A549 (cell line): ENCODE data around the gene TP53BP2. TPM values are rescaled to one million over a fixed set of nuclear protein-coding genes. Genes with fewer than 3 reads are reported as not detected.

Source experiments
- ATAC-seq, 2 experiments: fragments of 200-7000 bp in 1 of 2; fragments of >200 bp in 1 of 2; cut with Nextera tagmentation in 1 of 2; cut with Tn5 transposase in 1 of 2; 3 replicates each; pipeline versions ENCODE4 v1.8.0 to v1.9.1; 2018 to 2020; ENCODE audit warnings: mild to moderate bottlenecking in 1 of 2, moderate library complexity in 1 of 2
- CTCF ChIA-PET: fragments of 300-600 bp; sonication (Branson Sonifier 250); formaldehyde crosslinking; extraction: SDS; loops from one replicate; lab custom pipeline; 2021; ENCODE audit warnings: antibody characterized with exemption, inconsistent platforms; lab: Yijun Ruan, JAX
- POLR2A ChIA-PET: fragments of 350-600 bp; formaldehyde crosslinking; extraction: SDS; loops from one replicate; lab custom pipeline; 2021; ENCODE audit warnings: antibody characterized with exemption, inconsistent platforms; lab: Yijun Ruan, JAX
- DNase-seq, 2 experiments: peaks; one replicate each; pipeline versions ENCODE4 v3.0.0 to v3.0.0-alpha.2; 2011 to 2016; ENCODE audit warnings: low read depth in 1 of 2, low spot score in 1 of 2
- FAIRE-seq: peaks from 2 replicates; lab custom pipeline; 2011; peaks lifted over from hg19 to GRCh38; lab: Jason Lieb, UNC
- H3K27ac ChIP-seq, 2 experiments: fragments of >200 bp; sonication (Bioruptor Twin); formaldehyde crosslinking; 3 replicates each; pipeline ENCODE4 v1.5.1; 2016 to 2017
- H3K4me1 ChIP-seq: fragments of >200 bp; sonication (Bioruptor Twin); formaldehyde crosslinking; 3 replicates; pipeline ENCODE4 v1.6.1; 2016
- H3K4me2 ChIP-seq: fragments of >200 bp; sonication (Bioruptor Twin); formaldehyde crosslinking; 3 replicates; pipeline ENCODE4 v1.6.1; 2016
- H3K4me3 ChIP-seq: fragments of >200 bp; sonication (Bioruptor Twin); formaldehyde crosslinking; 3 replicates; pipeline ENCODE4 v1.5.1; 2016
- H3K9me3 ChIP-seq: fragments of >200 bp; sonication (Bioruptor Twin); formaldehyde crosslinking; 3 replicates; pipeline ENCODE4 v1.6.1; 2016
- ATOH8 ChIP-seq: fragments of 250-450 bp; sonication (Bioruptor Pico); IDR thresholded peaks from 2 replicates; pipeline ENCODE4 v1.5.0; 2020; ENCODE audit warnings: low read depth, mild to moderate bottlenecking, moderate library complexity
- CBX8 ChIP-seq: fragments of 200-600 bp; sonication (generic); IDR thresholded peaks from 2 replicates; pipeline ENCODE4 v1.6.1; 2016
- CEBPB ChIP-seq, 2 experiments: fragments of >200 bp in 1 of 2; sonication (Bioruptor Twin) in 1 of 2; formaldehyde crosslinking in 1 of 2; IDR thresholded peaks; 2 replicates each; pipeline ENCODE4 v1.6.1; 2012 to 2016
- CTCF ChIP-seq: fragments of >200 bp; sonication (Bioruptor Twin); formaldehyde crosslinking; IDR thresholded peaks from 3 replicates; pipeline ENCODE4 v1.5.1; 2016
- E2F6 ChIP-seq: IDR thresholded peaks from 2 replicates; pipeline ENCODE4 v1.6.1; 2012; ENCODE audit warnings: low read depth, borderline replicate concordance
- EHMT2 ChIP-seq: fragments of 200-600 bp; sonication (generic); IDR thresholded peaks from 2 replicates; pipeline ENCODE4 v1.6.1; 2016; ENCODE audit warnings: antibody characterized with exemption, low read depth, mild to moderate bottlenecking, moderate library complexity
- EP300 ChIP-seq, 2 experiments: fragments of >200 bp; sonication (Bioruptor Twin); formaldehyde crosslinking; IDR thresholded peaks; 2 replicates in 1 of 2; 3 replicates in 1 of 2; pipeline ENCODE4 v1.6.1; 2016 to 2017
- FOSL2 ChIP-seq, 2 experiments: fragments of 450-650 bp in 1 of 2; fragments of >200 bp in 1 of 2; sonication (Bioruptor Twin) in 1 of 2; formaldehyde crosslinking; IDR thresholded peaks; 2 replicates each; pipeline versions ENCODE4 v1.5.0 to v1.6.1; 2016 to 2020; ENCODE audit warnings: mild to moderate bottlenecking in 1 of 2, moderate library complexity in 1 of 2
- HDAC2 ChIP-seq: fragments of 200-600 bp; sonication (generic); IDR thresholded peaks from 2 replicates; pipeline ENCODE4 v1.6.1; 2016
- HOXB5 ChIP-seq: fragments of 250-450 bp; sonication (Bioruptor Pico); IDR thresholded peaks from 2 replicates; pipeline ENCODE4 v1.5.0; 2020; ENCODE audit warnings: mild to moderate bottlenecking, moderate library complexity
- JUNB ChIP-seq: fragments of >200 bp; sonication (Bioruptor Twin); formaldehyde crosslinking; IDR thresholded peaks from 2 replicates; pipeline ENCODE4 v1.6.1; 2016
- MAFK ChIP-seq: fragments of 450-650 bp; IDR thresholded peaks from 2 replicates; pipeline ENCODE4 v1.6.1; 2014; ENCODE audit not compliant: partially characterized antibody
- MAX ChIP-seq: IDR thresholded peaks from 2 replicates; pipeline ENCODE4 v1.6.1; 2012
- NFE2L2 ChIP-seq: fragments of 150-350 bp; conservative IDR thresholded peaks from 2 replicates; pipeline ENCODE4 v1.6.1; 2014; ENCODE audit warnings: low read length
- NR3C1 ChIP-seq: fragments of >200 bp; sonication (Bioruptor Twin); formaldehyde crosslinking; IDR thresholded peaks from 3 replicates; pipeline ENCODE4 v1.6.1; 2017
- RAD21 ChIP-seq, 2 experiments: fragments of >200 bp in 1 of 2; sonication (Bioruptor Twin) in 1 of 2; formaldehyde crosslinking in 1 of 2; IDR thresholded peaks in 1 of 2; conservative IDR thresholded peaks in 1 of 2; 2 replicates in 1 of 2; 3 replicates in 1 of 2; pipeline ENCODE4 v1.6.1; 2012 to 2018; ENCODE audit warnings: inconsistent platforms in 1 of 2
- REST ChIP-seq: fragments of 200-600 bp; sonication (generic); IDR thresholded peaks from 2 replicates; pipeline ENCODE4 v1.6.1; 2016; ENCODE audit warnings: antibody characterized with exemption, mild to moderate bottlenecking, moderate library complexity
- RNF2 ChIP-seq: fragments of 200-600 bp; sonication (generic); IDR thresholded peaks from 2 replicates; pipeline ENCODE4 v1.6.1; 2016; ENCODE audit warnings: low read depth, mild to moderate bottlenecking, antibody characterized with exemption, moderate library complexity, borderline replicate concordance
- TP53 ChIP-seq: fragments of 250-450 bp; sonication (Bioruptor Pico); IDR thresholded peaks from 2 replicates; pipeline ENCODE4 v1.5.0; 2021; ENCODE audit warnings: mild to moderate bottlenecking, moderate library complexity
- ZSCAN20 ChIP-seq: fragments of 250-450 bp; sonication (Bioruptor Pico); IDR thresholded peaks from 2 replicates; pipeline ENCODE4 v1.8.0; 2022; ENCODE audit warnings: mild to moderate bottlenecking, moderate library complexity
- WGBS: methylation state at CpG from one replicate; pipeline ENCODE4 v1.1.6; 2017; ENCODE audit errors: missing lambda C conversion rate; 5-methylcytosine and 5-hydroxymethylcytosine counted together
- polyA plus RNA-seq, 4 experiments: library from polyadenylated mRNA; depleted of rRNA in 3 of 4; stranded (reverse); fragments of >200 nt; fragmentation: RNase III in 1 of 4; extraction: RNeasy Plus Mini Kit Qiagen cat#74134 plus additional on column Dnase treatment in 1 of 4; gene quantifications; 2 replicates in 3 of 4; 3 replicates in 1 of 4; pipeline ENCODE4 v1.2.3, GENCODE V29; 2011 to 2017

TP53BP2 gene
- polyA plus RNA-seq, 2 of the 4 experiments (the other 2 are of a cell fraction): 14.0 to 33.5 TPM

GRCh38 chr1:223832637-223832943 lies 13.2 kb downstream of the TP53BP2 start:
- Histone ChIP-seq H3K4me2 (peak overlapping the region; percentile 50), H3K9me3 (no peaks in the 10 kb centered on the region), H3K27ac (peak overlapping the region; percentile 35 to 57), H3K4me3 (no peak overlapping the region), H3K4me1 (peaks cover 55% of the 10 kb centered on the region)
- 54% methylated on average over 3 of the region's 3 CpGs for WGBS
- no peak for DNase-seq
- FAIRE-seq: peak; percentile 13
- ChIA-PET POLR2A (interaction anchor here (1.0 to 1.4 kb wide), 2 partner anchors 9 to 14 kb away, joined by 3 to 8 read pairs; partner anchors contain the start of gene TP53BP2), CTCF (interaction anchor here (1.0 kb wide), 1 partner anchor 8 kb away, joined by 3 read pairs; no protein-coding TSS in a partner anchor)
- TF ChIP-seq HDAC2 (no peak), ZSCAN20 (no peak), HOXB5 (CRISPR knock-in tag) (no peak), REST (no peak), MAX (no peak), RNF2 (no peak), MAFK (no peak), EP300 (IDR thresholded peaks at IDR 0.05) (no peak), TP53 (CRISPR knock-in tag) (no peak), CTCF (no peak), CEBPB (IDR thresholded peaks at IDR 0.05) (no peak), ATOH8 (no peak), NR3C1 (no peak), NFE2L2 (no peak), RAD21 (conservative IDR thresholded peaks at IDR 0.05 in 1 of 2, IDR thresholded peaks at IDR 0.05 in 1 of 2) (no peak), CBX8 (no peak), E2F6 (no peak)
- ATAC-seq: peak; percentile 65 to 77; a peak in 5 of 6 replicates

GRCh38 chr1:223831755-223832636 lies 13.8 kb downstream of the TP53BP2 start:
- no peak for FAIRE-seq
- TF ChIP-seq ZSCAN20 (no peak), EHMT2 (no peak), FOSL2 (IDR thresholded peaks at IDR 0.05) (peak; percentile 46; the same call in 1 of the 2 replicates), FOSL2 (CRISPR knock-in tag; IDR thresholded peaks at IDR 0.05) (peak; percentile 89), JUNB (peak; percentile 62)
- DNase-seq: peak; percentile 38 to 40
- Histone ChIP-seq H3K4me3 (no peak overlapping the region), H3K27ac (peak overlapping the region; percentile 35 to 57), H3K4me2 (peak overlapping the region; percentile 50), H3K9me3 (no peaks in the 10 kb centered on the region), H3K4me1 (peaks cover 49% of the 10 kb centered on the region)
- WGBS: 45% methylated on average over 3 of the region's 3 CpGs
- ChIA-PET CTCF (interaction anchor here (0.6 to 1.0 kb wide), 2 partner anchors 9 to 13 kb away, joined by 3 read pairs; no protein-coding TSS in a partner anchor), POLR2A (interaction anchor here (0.7 to 1.4 kb wide), 4 partner anchors 9 to 14 kb away, joined by 3 to 8 read pairs (median 4); partner anchors contain the start of gene TP53BP2)
- ATAC-seq: peak; percentile 51 to 76
